H1 (cell line): ENCODE measurements around the gene RARB. TPM values are rescaled to one million over a fixed set of nuclear protein-coding genes. Genes with fewer than 3 reads are reported as not detected.

Experiments used
- ATF2 ChIP-seq: IDR thresholded peaks from 2 replicates; pipeline ENCODE4 v1.6.1; 2012; ENCODE audit warnings: low read length, inconsistent platforms
- GABPA ChIP-seq: IDR thresholded peaks from 2 replicates; pipeline ENCODE4 v1.6.1; 2011; ENCODE audit warnings: mild to moderate bottlenecking, low read length, moderate library complexity, borderline replicate concordance; ENCODE audit not compliant: insufficient read depth
- MAFK ChIP-seq: IDR thresholded peaks from 2 replicates; pipeline ENCODE4 v1.6.1; 2012; ENCODE audit warnings: low read depth, mild to moderate bottlenecking, improper control_type of control experiment, low read length
- SP4 ChIP-seq: IDR thresholded peaks from 2 replicates; pipeline ENCODE4 v1.6.1; 2012; ENCODE audit warnings: low read length, inconsistent platforms
- SRF ChIP-seq: IDR thresholded peaks from 2 replicates; pipeline ENCODE4 v1.6.1; 2011; ENCODE audit warnings: mild to moderate bottlenecking, low read depth, low read length, moderate library complexity
- polyA plus RNA-seq, 7 experiments: library from polyadenylated mRNA; depleted of rRNA in 3 of 7; stranded (reverse) in 5 of 7; unstranded in 2 of 7; fragments of >200 nt in 5 of 7; fragments of 200-250 nt in 2 of 7; gene quantifications; 1 replicate in 5 of 7; 2 replicates in 1 of 7; 4 replicates in 1 of 7; pipeline versions ENCODE4 v1.2.1 to v1.2.3, GENCODE V29; 2011 to 2013; ENCODE audit warnings: missing spikeins in 2 of 7, mixed read lengths in 2 of 7
- total RNA-seq: library from RNA; stranded (reverse); fragmentation: NEBNext Ultra II Directional; extraction: Animal tissue kit (Norgen Biotek cat#: 25700); gene quantifications from 2 replicates; pipeline ENCODE4 v1.2.1, GENCODE V29; 2021

The RARB gene
- total and polyA plus RNA-seq, 2 of the 8 experiments (the other 6 are each of a cell fraction or from before 2014, with no cell fraction given): 0.15 to 0.22 TPM

- TF ChIP-seq ATF2: no peak
- TF ChIP-seq SRF: no peak
- no peak for TF ChIP-seq GABPA
- no peak for TF ChIP-seq SP4
- no peak for TF ChIP-seq MAFK
Observed at GRCh38 chr3:25583343-25583742, 155.3 kb downstream of the RARB start (continued).
